Measurements from ENCODE around the gene FZD2.

FZD2 gene

DNA sequence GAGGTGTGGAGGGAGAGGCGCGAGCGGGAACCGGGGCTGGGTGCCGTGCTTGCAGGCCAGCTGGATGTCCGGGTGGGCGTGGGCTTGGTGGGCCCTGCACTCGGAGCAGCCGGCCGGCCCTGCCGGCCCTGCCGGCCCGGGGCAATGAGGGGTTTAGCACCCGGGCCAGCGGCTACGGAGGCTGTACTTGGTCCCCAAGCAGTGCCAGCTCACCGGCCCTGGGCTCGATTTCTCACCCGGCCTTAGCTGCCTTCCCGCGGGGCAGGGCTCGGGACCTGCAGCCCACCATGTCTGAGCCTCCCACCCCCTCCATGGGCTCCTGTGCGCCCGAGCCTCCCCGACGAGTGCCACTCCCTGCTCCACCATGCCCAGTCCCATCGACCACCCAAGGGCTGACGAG lies 29.3 kb upstream of the FZD2 start:
- H3K9me3 ChIP-seq (ENCODE audit: control insufficient read depth, insufficient read depth, low read length), result no peaks in the 10 kb centered on the region

DNA sequence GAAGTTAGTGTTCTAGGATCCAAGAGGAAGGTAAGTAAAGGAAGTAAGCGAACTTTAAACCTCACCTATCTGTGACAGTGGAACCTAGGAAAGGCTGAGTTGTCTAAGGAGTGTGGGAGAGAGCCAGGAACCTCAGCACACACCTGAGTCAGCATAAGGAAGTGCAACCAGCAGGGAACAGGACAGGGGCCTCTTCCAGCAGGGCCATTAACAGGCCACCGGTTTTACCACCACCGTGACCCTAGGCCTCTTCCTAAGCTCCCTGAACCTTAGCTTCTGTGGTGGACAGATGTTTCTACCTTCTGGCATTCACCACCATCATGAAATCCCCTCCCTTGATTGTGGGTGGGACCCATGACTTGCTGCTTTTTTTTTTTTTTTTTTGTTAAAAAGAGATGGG lies 27.4 kb upstream of the FZD2 start:
- H3K27me3 ChIP-seq (ENCODE audit: control insufficient read depth, low read length), result no peaks in the 10 kb centered on the region
- no peak overlapping the region for H3K4me2 ChIP-seq (ENCODE audit: low read length)
- H3K4me1 ChIP-seq (ENCODE audit: control insufficient read depth, low read length), result peaks cover 6% of the 10 kb centered on the region
- H4K20me1 ChIP-seq (ENCODE audit: control insufficient read depth, insufficient read depth, low read depth, low read length), result no peaks in the 10 kb centered on the region
- H3K79me2 ChIP-seq (ENCODE audit: control insufficient read depth, low read length), result no peaks in the 10 kb centered on the region
- H3F3A ChIP-seq (ENCODE audit: control insufficient read depth, insufficient read depth), result no peaks in the 10 kb centered on the region
- H3K9me2 ChIP-seq (replicated peaks; ENCODE audit: control insufficient read depth, low read length), result no peaks in the 10 kb centered on the region
- no peak for TF ChIP-seq EZH2phosphoT487 (IDR thresholded peaks at IDR 0.05; ENCODE audit: borderline replicate concordance, low read length)
- TF ChIP-seq, protein P1, sequence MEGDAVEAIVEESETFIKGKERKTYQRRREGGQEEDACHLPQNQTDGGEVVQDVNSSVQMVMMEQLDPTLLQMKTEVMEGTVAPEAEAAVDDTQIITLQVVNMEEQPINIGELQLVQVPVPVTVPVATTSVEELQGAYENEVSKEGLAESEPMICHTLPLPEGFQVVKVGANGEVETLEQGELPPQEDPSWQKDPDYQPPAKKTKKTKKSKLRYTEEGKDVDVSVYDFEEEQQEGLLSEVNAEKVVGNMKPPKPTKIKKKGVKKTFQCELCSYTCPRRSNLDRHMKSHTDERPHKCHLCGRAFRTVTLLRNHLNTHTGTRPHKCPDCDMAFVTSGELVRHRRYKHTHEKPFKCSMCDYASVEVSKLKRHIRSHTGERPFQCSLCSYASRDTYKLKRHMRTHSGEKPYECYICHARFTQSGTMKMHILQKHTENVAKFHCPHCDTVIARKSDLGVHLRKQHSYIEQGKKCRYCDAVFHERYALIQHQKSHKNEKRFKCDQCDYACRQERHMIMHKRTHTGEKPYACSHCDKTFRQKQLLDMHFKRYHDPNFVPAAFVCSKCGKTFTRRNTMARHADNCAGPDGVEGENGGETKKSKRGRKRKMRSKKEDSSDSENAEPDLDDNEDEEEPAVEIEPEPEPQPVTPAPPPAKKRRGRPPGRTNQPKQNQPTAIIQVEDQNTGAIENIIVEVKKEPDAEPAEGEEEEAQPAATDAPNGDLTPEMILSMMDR (IDR thresholded peaks at IDR 0.05; ENCODE audit: low read depth, low read length, poor library complexity, severe bottlenecking), result no peak
- H3K9me3 ChIP-seq (ENCODE audit: control insufficient read depth, insufficient read depth, low read length), result no peaks in the 10 kb centered on the region
- no peak overlapping the region for H3K4me3 ChIP-seq (ENCODE audit: low read length)
- H3K36me3 ChIP-seq (ENCODE audit: control insufficient read depth, low read length), result no peaks in the 10 kb centered on the region
- H3K27ac ChIP-seq (ENCODE audit: low read depth, low read length), result no peak overlapping the region

More for the DNA sequence above, 29.3 kb upstream of the FZD2 start:
- H3F3A ChIP-seq (ENCODE audit: control insufficient read depth, insufficient read depth), result no peaks in the 10 kb centered on the region
- H3K4me3 ChIP-seq (ENCODE audit: low read length), result no peak overlapping the region
- no peaks in the 10 kb centered on the region for H3K9me2 ChIP-seq (replicated peaks; ENCODE audit: control insufficient read depth, low read length)
- H3K4me1 ChIP-seq (ENCODE audit: control insufficient read depth, low read length), result peaks cover 8% of the 10 kb centered on the region
- no peaks in the 10 kb centered on the region for H3K27me3 ChIP-seq (ENCODE audit: control insufficient read depth, low read length)
- no peak overlapping the region for H3K27ac ChIP-seq (ENCODE audit: low read depth, low read length)
- TF ChIP-seq EZH2phosphoT487 (IDR thresholded peaks at IDR 0.05; ENCODE audit: borderline replicate concordance, low read length), result no peak
- TF ChIP-seq, protein P1 (IDR thresholded peaks at IDR 0.05; ENCODE audit: low read depth, low read length, poor library complexity, severe bottlenecking), result no peak
- no peaks in the 10 kb centered on the region for H4K20me1 ChIP-seq (ENCODE audit: control insufficient read depth, insufficient read depth, low read depth, low read length)
- H3K79me2 ChIP-seq (ENCODE audit: control insufficient read depth, low read length), result no peaks in the 10 kb centered on the region
- H3K36me3 ChIP-seq (ENCODE audit: control insufficient read depth, low read length), result no peaks in the 10 kb centered on the region
- no peak overlapping the region for H3K4me2 ChIP-seq (ENCODE audit: low read length)

DNA sequence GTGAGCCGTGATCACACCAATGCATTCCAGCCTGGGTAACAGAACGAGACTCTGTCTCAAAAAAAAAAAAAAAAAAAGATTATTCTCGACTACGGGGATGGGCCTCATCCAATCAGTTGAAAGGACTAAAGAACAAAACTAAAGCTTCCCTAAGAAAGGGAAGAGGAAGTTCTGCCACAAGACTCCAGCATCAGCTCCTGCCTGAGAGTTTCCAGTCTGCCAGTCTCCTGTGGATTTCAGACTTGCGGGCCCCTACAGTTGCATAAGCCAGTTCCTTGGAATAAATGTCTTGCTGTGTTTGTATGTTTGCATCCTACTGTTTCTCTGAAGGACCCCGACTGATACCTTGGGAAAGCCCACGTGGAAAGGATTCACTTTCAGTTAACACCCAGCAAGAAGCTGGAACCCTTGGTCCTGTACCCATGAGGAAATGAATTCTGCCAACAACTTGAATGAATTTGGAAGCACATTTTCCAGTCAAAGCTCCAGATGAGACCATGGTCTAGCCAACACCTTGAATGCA lies 26.3 kb upstream of the FZD2 start:
- Histone ChIP-seq H3K9me3 (ENCODE audit: control insufficient read depth, insufficient read depth, low read length) (no peaks in the 10 kb centered on the region), H3K9me2 (replicated peaks; ENCODE audit: control insufficient read depth, low read length) (no peaks in the 10 kb centered on the region), H3K4me1 (ENCODE audit: control insufficient read depth, low read length) (peaks cover 10% of the 10 kb centered on the region), H3K27me3 (ENCODE audit: control insufficient read depth, low read length) (no peaks in the 10 kb centered on the region), H3F3A (ENCODE audit: control insufficient read depth, insufficient read depth) (no peaks in the 10 kb centered on the region), H3K36me3 (ENCODE audit: control insufficient read depth, low read length) (no peaks in the 10 kb centered on the region), H3K79me2 (ENCODE audit: control insufficient read depth, low read length) (no peaks in the 10 kb centered on the region), H3K4me3 (ENCODE audit: low read length) (no peak overlapping the region), H4K20me1 (ENCODE audit: control insufficient read depth, insufficient read depth, low read depth, low read length) (no peaks in the 10 kb centered on the region), H3K4me2 (ENCODE audit: low read length) (no peak overlapping the region), H3K27ac (ENCODE audit: low read depth, low read length) (no peak overlapping the region)
- no peak for TF ChIP-seq EZH2phosphoT487 (IDR thresholded peaks at IDR 0.05; ENCODE audit: borderline replicate concordance, low read length)
- TF ChIP-seq, protein P1 (IDR thresholded peaks at IDR 0.05; ENCODE audit: low read depth, low read length, poor library complexity, severe bottlenecking), result no peak
